ENCODE results near the gene BARHL2. TPM values are rescaled to one million over a fixed set of nuclear protein-coding genes. Genes with fewer than 3 reads are reported as not detected.

The BARHL2 gene
- total and polyA plus RNA-seq, 12 donors = 0.13 TPM; not detected in 11

DNA sequence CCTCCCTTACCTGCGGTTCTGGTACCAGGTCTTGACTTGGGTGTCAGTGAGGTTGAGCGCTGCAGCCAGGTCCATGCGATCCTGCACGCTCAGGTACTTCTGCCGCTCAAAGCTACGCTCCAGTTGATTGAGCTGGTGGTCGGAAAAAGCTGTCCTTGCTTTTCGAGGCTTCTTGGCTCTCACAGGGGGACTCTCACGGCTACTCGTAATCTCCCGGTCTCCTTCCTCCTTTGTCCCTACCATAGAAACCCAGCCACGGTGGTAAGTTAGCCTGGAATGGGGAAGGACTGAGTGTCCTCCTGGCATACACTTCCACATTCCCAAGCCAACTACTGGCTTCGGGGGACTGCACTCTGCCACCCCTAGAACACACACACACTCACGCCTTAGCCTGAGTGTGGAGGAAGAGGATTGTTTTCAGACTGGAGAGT is 2.6 kb downstream of the BARHL2 start:
- no peak overlapping the region for H3K4me3 ChIP-seq
- WGBS, 2 donors = 3 to 4% methylated on average over 14 of the region's 14 CpGs
- H3K4me1 ChIP-seq = peaks cover 9 to 37% (median 16%) of the 10 kb centered on the region in 9 donors
- intact Hi-C loops (cut with DNase I) = loop anchor here in 1 of 10 donors (10.0 kb wide), 1 partner anchor 310 kb away; the partner anchor contains the start of gene ZNF644
- no peak for TF ChIP-seq CTCF (IDR thresholded peaks at IDR 0.05)
- no peaks in the 10 kb centered on the region for H3K9me3 ChIP-seq
- DNase-seq (no peak), ATAC-seq (no peak)
- peaks cover 62 to 100% (median 99%) of the 10 kb centered on the region in 7 donors for H3K27me3 ChIP-seq
- H3K36me3 ChIP-seq = no peaks in the 10 kb centered on the region
- no peak overlapping the region for H3K27ac ChIP-seq

DNA sequence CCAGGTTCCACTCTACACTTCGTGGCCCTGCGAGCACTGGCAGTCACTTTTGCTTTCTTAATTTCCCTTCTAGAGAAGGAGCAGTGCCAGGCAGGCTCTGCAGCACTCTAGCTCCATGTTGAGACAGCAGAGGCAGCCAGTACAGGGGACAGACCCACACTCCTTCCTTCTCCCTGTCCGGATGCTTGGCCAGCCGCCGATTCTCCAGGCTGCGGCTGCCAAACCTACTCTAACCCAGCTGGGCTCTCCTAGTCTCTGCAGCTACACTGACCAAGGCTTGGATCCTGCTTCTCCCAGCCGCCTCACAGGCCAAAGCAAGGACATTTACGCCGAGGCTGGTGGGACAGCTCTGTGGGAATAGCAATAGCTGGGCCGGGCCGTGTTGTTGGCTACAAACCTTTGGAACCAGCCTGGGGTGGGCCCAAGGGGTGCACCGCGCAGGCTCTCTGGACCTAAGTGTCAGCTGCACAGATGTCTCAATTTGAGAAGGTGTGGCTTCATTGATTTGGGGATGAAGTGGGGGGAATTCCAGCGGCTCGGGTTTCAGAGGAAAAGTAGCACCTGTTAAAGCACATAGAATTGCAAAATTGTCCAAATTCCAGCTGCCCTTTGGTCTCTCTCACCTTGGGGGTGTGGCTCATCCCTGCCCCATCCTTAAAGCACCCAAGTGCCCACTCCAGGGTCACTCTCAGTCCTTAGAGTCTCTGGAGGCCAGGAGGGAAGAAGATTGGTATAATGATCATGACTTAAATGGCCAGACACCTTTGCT is 3.2 kb downstream of the BARHL2 start:
- ATAC-seq = no peak
- DNase-seq = no peak
- TF ChIP-seq CTCF (IDR thresholded peaks at IDR 0.05) = no peak
- Histone ChIP-seq H3K27me3 (peaks cover 59 to 100% (median 98%) of the 10 kb centered on the region in 7 donors), H3K4me3 (no peak overlapping the region), H3K4me1 (peaks cover 9 to 33% (median 15%) of the 10 kb centered on the region in 9 donors), H3K9me3 (no peaks in the 10 kb centered on the region), H3K36me3 (no peaks in the 10 kb centered on the region), H3K27ac (no peak overlapping the region)
- intact Hi-C loops (cut with DNase I) = loop anchor here in 1 of 10 donors (10.0 kb wide), 1 partner anchor 311 kb away; the partner anchor contains the start of gene ZNF644
- WGBS, 2 donors = 1 to 3% methylated on average over 15 of the region's 15 CpGs

GRCh38 chr1:90712915-90713730 is 4.0 kb downstream of the BARHL2 start:
- Histone ChIP-seq H3K9me3 (no peaks in the 10 kb centered on the region), H3K27me3 (peaks cover 51 to 100% (median 98%) of the 10 kb centered on the region in 7 donors), H3K4me3 (no peak overlapping the region), H3K36me3 (no peaks in the 10 kb centered on the region), H3K27ac (no peak overlapping the region), H3K4me1 (peaks cover under 1 to 25% (median 7%) of the 10 kb centered on the region in 9 donors)
- no peak for DNase-seq
- TF ChIP-seq CTCF (IDR thresholded peaks at IDR 0.05) = no peak
- no peak for ATAC-seq
- 7% methylated on average over 15 of the region's 15 CpGs for WGBS, 2 donors
- intact Hi-C loops (cut with DNase I) = loop anchor here in 1 of 10 donors (10.0 kb wide), 1 partner anchor 312 kb away; the partner anchor contains the start of gene ZNF644

Measured in heart right ventricle (tissue), 16 donors.